GM12875 (cell line): ENCODE data around the gene TTC12.

ENCODE experiments used
- H3K4me3 ChIP-seq: one replicate; pipeline ENCODE4 v1.5.1; 2011; ENCODE audit warnings: low read depth, low read length, control low read depth
- TF ChIP-seq, protein P1 (sequence below): IDR thresholded peaks from 2 replicates; pipeline ENCODE4 v1.5.1; 2011; ENCODE audit warnings: low read depth, mild to moderate bottlenecking, control low read depth, inconsistent platforms, low read length, moderate library complexity, borderline replicate concordance; ENCODE audit not compliant: insufficient read depth

TTC12 gene

DNA sequence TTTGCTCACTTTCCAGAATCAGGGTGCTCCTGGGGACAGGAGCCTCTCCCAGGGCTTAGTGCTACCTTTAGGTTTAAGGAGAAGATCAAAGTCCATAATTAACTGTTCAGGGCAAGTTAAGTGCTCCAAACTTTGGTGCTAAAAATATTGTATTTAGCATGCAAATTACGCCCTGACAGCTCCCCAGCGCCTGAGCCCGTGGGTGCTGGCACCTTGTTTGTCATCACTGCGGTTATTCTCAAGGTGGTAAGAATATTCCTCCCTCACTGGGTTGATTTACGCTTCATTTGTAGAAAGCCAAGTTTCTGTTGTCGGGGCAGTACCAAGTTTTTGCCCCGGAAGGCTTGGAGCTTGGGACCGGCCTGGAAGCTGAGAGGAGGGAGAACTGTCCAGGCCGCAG is 94.5 kb downstream of the TTC12 start:
- TF ChIP-seq, protein P1, sequence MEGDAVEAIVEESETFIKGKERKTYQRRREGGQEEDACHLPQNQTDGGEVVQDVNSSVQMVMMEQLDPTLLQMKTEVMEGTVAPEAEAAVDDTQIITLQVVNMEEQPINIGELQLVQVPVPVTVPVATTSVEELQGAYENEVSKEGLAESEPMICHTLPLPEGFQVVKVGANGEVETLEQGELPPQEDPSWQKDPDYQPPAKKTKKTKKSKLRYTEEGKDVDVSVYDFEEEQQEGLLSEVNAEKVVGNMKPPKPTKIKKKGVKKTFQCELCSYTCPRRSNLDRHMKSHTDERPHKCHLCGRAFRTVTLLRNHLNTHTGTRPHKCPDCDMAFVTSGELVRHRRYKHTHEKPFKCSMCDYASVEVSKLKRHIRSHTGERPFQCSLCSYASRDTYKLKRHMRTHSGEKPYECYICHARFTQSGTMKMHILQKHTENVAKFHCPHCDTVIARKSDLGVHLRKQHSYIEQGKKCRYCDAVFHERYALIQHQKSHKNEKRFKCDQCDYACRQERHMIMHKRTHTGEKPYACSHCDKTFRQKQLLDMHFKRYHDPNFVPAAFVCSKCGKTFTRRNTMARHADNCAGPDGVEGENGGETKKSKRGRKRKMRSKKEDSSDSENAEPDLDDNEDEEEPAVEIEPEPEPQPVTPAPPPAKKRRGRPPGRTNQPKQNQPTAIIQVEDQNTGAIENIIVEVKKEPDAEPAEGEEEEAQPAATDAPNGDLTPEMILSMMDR = no peak
- no peak overlapping the region for H3K4me3 ChIP-seq

DNA sequence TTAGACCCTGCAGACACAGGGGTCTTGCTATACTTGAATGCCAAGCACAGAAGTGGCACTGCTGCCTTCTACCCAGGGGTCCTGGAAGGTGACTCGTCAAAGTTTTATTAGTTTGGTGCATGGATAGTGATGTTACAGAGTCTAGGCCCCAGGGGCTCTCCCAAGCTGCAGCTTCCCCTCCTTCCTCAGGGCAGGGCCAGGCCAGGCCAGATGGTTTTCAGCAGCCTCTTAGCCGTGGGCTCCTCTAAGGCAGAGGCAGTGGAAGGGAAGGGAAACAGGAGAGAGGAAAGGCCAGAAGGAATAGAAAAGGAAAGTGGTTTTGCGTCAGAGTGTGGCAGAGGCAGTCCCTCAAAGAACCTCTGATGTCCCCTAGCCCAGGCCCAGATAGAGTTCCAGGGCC is 95.1 kb downstream of the TTC12 start:
- TF ChIP-seq, protein P1 = no peak
- H3K4me3 ChIP-seq = no peak overlapping the region

DNA sequence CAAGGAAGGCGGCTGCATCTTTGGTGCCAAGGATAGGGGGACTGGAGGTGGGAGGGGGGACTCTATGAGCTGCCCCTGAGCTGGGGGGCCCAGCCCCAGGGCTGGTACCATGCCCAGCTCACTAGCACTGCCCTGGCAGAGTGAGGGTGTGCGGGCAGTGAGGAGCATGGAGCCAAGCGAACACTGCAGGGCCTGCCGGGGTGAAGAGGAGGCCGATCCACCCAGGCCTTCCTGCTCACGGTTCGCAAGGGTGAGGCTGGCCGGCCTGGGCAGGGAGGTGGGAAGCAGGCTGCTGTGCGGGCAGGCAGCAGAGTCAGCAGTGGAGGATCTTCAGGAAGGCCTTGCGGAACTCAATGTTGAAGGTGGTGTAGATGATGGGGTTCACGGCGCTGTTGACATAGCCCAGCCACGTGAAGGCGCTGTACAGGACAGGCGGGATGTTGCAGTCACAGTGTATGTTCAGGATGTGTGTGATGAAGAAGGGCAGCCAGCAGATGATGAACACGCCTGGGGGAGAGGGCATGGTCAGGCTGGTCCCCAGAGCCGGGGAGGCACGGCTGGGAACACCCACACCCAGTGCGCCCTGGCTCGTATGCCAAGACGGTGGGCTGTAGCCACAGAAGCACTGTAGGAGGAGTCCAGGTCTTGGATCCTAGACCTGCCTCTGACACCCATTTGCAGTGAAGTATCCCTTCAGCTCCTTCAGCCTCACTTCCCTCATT is 96.2 kb downstream of the TTC12 start:
- TF ChIP-seq, protein P1 = no peak
- H3K4me3 ChIP-seq = no peak overlapping the region

DNA sequence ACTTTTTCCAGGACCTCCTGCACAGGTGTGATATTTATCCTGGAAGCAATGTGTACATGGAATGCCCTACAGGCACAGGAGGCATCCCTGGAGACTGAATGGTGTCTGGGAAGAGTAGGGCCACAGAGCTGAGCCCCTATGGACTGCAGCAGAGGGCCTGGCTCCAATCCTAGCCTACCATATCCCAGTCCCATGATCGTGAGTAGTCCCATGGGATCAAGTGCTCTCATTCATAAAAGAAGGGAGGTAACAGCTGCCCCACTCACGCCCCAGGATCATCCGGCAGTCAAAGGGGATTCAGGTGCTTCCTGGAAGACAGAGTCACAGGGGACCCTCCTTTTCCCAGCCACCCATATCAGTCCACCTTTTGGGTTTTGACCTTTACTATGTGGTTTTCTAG is 97.2 kb downstream of the TTC12 start:
- TF ChIP-seq, protein P1 = no peak
- H3K4me3 ChIP-seq = no peak overlapping the region

DNA sequence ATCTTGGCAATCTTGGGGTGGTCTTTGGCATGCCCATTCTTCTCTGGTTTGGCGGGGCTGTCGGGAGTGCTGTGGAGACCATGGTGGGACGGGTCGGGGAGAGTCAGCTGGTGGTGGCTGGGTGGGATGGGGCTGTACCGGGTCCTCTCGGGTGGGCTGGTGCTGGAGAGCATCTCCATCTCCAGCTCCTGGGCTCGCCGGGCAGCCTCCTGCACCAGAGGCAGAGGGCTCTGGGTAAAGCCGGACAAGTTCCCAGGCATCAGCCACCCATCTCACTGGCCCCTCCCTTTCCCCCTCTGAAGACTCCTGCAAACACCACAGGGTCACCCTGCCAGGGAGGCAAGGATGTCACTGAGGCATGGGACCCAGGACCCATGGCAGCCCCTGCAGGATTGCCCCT is 98.3 kb downstream of the TTC12 start:
- TF ChIP-seq, protein P1 = no peak
- no peak overlapping the region for H3K4me3 ChIP-seq

DNA sequence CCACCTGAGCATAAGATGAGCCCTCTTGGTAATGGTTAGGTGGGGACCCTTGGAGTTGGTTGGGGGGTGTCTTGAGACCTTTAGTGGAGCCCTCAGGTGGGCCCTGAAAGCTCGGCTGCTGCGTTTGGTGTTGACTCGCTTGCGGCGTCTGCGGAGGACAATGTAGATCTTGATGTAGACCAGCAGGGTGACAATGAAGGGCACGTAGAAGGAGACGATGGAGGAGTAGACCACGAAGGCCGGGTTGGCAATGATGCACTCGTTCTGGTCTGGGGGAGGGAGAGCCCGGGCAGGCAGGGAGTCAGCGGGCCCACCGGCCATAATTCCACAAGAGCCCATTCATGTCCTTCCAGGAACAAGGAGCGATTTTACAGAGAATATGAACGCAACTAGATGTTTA is 101.0 kb downstream of the TTC12 start:
- TF ChIP-seq, protein P1 = no peak
- no peak overlapping the region for H3K4me3 ChIP-seq
